Aorta (tissue), 5 donors: ENCODE results near the gene FSCN2. TPM values are rescaled to one million over a fixed set of nuclear protein-coding genes. Genes with fewer than 3 reads are reported as not detected.

ENCODE experiments used
- ATAC-seq: fragments of 200-7000 bp; cut with Tn5 transposase; one replicate; pipeline ENCODE4 v1.9.1; 2022; ENCODE audit warnings: moderate library complexity; ENCODE audit not compliant: low FRiP score
- DNase-seq, 2 donors: peaks; one replicate each; pipeline ENCODE4 v3.0.0-alpha.2; 2020
- H3K27ac ChIP-seq, 2 donors: one replicate each; pipeline ENCODE4 v1.5.1; 2013; ENCODE audit warnings: low read length in 2 of 2, mild to moderate bottlenecking in 2 of 2, moderate library complexity in 2 of 2, control low read depth in 1 of 2, inconsistent platforms in 1 of 2, low read depth in 1 of 2
- H3K27me3 ChIP-seq, 2 donors: one replicate each; pipeline ENCODE4 v1.6.1; 2013; ENCODE audit warnings: control low read depth in 1 of 2, low read length in 1 of 2, mild to moderate bottlenecking in 1 of 2, moderate library complexity in 1 of 2; ENCODE audit not compliant: insufficient read depth in 2 of 2, control insufficient read depth in 1 of 2
- H3K36me3 ChIP-seq, 2 donors: one replicate each; pipeline ENCODE4 v1.6.1; 2013; ENCODE audit warnings: control low read depth in 1 of 2, low read length in 1 of 2, mild to moderate bottlenecking in 1 of 2; ENCODE audit not compliant: insufficient read depth in 2 of 2, control insufficient read depth in 1 of 2
- H3K4me1 ChIP-seq, 2 donors: one replicate each; pipeline ENCODE4 v1.6.1; 2013; ENCODE audit warnings: low read length in 2 of 2, control low read depth in 1 of 2, mild to moderate bottlenecking in 1 of 2, moderate library complexity in 1 of 2; ENCODE audit not compliant: insufficient read depth in 2 of 2, control insufficient read depth in 1 of 2
- H3K4me3 ChIP-seq, 2 donors: one replicate each; pipeline ENCODE4 v1.5.1; 2013; ENCODE audit warnings: low read length in 2 of 2, control low read depth in 1 of 2, mild to moderate bottlenecking in 1 of 2
- H3K9me3 ChIP-seq: one replicate; pipeline ENCODE4 v1.6.1; 2013; ENCODE audit warnings: mild to moderate bottlenecking, low read length; ENCODE audit not compliant: control insufficient read depth
- WGBS, 2 donors: extraction: QIAGEN DNeasy Blood & Tissue Kit; methylation state at CpG; one replicate each; pipeline ENCODE4 v1.1.7; 2013; 5-methylcytosine and 5-hydroxymethylcytosine counted together
- intact Hi-C, 2 donors: fragments of 100-400 bp; cut with DNase I; formaldehyde crosslinking; loops; one replicate each; pipeline versions ENCODE4 v1.14.2 to v1.15.0; 2022
- polyA plus RNA-seq, 2 donors: library from polyadenylated mRNA; stranded (reverse); fragments of 200-250 nt; gene quantifications; one replicate each; pipeline ENCODE4 v1.2.3, GENCODE V29; 2013
- total RNA-seq, 2 donors: library from RNA; stranded (reverse); fragmentation: NEBNext Ultra II Directional; extraction: Animal tissue kit (Norgen Biotek cat#: 25700); gene quantifications; one replicate each; pipeline ENCODE4 v1.2.1, GENCODE V29; 2021
- donor health status: healthy with polysubstance abuse.
- donor health status: Bipolar disorder and iron deficiency.
- donor health status: DM: no; HTN: no; CAD: no.
- donor health status: DM: no; HTN: no; CAD: no.
- donor health status: DM: yes; HTN: yes; CAD: no.

Gene FSCN2
- total and polyA plus RNA-seq, 4 donors, result 1.0 to 3.1 (median 2.2) TPM

DNA sequence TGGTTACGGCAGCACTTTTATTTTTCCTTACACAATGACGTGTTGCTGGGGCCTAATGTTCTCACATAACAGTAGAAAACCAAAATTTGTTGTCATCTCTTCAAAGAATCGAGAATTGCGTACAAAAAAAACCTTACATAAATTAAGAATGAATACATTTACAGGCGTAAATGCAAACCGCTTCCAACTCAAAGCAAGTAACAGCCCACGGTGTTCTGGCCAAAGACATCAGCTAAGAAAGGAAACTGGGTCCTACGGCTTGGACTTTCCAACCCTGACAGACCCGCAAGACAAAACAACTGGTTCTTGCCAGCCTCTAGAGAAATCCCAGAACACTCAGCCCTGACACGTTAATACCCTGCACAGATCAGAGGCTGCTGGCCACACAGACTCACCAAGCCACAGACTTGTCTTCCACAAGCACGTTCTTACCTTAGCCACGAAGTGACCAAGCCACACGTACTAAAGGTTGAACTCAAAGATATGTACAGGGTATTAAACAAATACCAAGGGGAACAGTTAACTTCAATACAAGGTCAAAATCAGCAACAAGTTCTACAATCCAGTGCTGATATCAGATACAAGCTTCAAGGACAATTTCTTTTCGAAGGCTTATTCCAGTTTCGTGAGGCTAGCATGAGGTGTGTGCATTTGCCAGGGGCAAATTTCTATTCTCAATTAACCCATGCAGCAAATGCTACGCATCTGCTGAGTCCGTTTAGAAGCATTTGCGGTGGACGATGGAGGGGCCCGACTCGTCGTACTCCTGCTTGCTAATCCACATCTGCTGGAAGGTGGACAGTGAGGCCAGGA lies 18.0 kb upstream of the FSCN2 start:
- ATAC-seq, result no peak
- no peak overlapping the region for H3K27ac ChIP-seq
- intact Hi-C loops, result loop anchor here in 1 of 2 donors (2.0 kb wide), 1 partner anchor 113 kb away; no protein-coding TSS in a partner anchor

GRCh38 chr17:81510785-81511553 lies 17.2 kb upstream of the FSCN2 start:
- peaks cover 0 to 19% of the 10 kb centered on the region in 2 donors for H3K36me3 ChIP-seq
- 0% methylated on average over 48 of the region's 48 CpGs for WGBS, 2 donors
- intact Hi-C loops, result loop anchor here (1.0 to 2.0 kb wide), 2 partner anchors 114 kb away; no protein-coding TSS in a partner anchor
- ATAC-seq, result no peak
- no peaks in the 10 kb centered on the region for H3K4me1 ChIP-seq
- H3K27me3 ChIP-seq, result peaks cover 0 to 2% of the 10 kb centered on the region in 2 donors
- H3K4me3 ChIP-seq, result peak overlapping the region; percentile 95 to 97
- no peaks in the 10 kb centered on the region for H3K9me3 ChIP-seq
- peak overlapping the region in 1 of 2 donors; percentile 1 for H3K27ac ChIP-seq
- peak in 1 of 2 donors; percentile 82 for DNase-seq

More for the DNA sequence above, 18.0 kb upstream of the FSCN2 start:
- DNase-seq, result no peak
- Histone ChIP-seq H3K36me3 (peaks cover 0 to 19% of the 10 kb centered on the region in 2 donors), H3K9me3 (no peaks in the 10 kb centered on the region), H3K4me3 (peak overlapping the region; percentile 95 to 97), H3K27me3 (peaks cover 0 to 2% of the 10 kb centered on the region in 2 donors), H3K4me1 (no peaks in the 10 kb centered on the region)
- 1% methylated on average over 22 of the region's 22 CpGs for WGBS, 2 donors

DNA sequence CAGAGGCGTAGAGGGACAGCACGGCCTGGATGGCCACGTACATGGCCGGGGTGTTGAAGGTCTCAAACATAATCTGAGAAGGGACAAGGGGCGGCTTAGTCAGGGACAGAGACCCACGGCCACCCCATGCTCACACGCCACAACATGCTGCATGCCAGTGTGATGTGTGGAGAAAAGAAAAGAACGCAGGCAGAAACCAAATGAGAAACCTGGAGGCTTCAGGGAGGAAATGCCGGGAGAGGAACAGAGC lies 16.7 kb upstream of the FSCN2 start:
- ATAC-seq (no peak), DNase-seq (no peak)
- WGBS, 2 donors, result 0% methylated on average over 9 of the region's 9 CpGs
- Histone ChIP-seq H3K36me3 (peaks cover 0 to 19% of the 10 kb centered on the region in 2 donors), H3K4me3 (peak overlapping the region; percentile 95 to 97), H3K27me3 (peaks cover 0 to 2% of the 10 kb centered on the region in 2 donors), H3K9me3 (no peaks in the 10 kb centered on the region), H3K27ac (peak overlapping the region in 1 of 2 donors; percentile 1), H3K4me1 (no peaks in the 10 kb centered on the region)
- intact Hi-C loops, result loop anchor here (1.0 to 2.0 kb wide), 2 partner anchors 114 to 115 kb away; no protein-coding TSS in a partner anchor

DNA sequence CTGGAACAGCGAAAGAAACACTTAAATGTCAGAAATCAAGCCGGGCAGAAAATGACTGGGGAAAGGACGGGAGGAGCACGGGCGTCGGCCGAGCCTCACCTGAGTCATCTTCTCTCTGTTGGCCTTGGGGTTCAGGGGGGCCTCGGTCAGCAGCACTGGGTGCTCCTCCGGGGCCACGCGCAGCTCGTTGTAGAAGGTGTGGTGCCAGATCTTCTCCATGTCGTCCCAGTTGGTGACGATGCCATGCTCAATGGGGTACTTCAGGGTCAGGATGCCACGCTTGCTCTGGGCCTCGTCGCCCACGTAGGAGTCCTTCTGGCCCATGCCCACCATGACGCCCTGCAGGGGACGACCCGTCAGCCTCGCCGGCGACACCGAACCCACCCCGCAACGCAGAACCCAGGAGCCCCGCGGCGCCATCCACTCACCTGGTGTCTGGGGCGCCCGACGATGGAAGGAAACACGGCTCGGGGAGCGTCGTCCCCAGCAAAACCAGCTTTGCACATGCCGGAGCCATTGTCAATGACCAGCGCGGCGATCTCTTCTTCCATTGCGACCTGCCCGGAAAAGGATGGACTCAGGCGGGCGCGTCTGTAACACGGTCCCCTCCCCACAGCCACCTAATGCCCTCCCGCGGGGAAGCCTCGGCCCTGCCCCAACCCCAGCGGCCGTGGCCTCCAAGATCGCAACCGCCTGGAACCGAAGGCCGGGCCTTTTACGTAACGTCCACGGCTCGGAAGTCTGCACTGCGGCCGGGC lies 16.2 kb upstream of the FSCN2 start:
- 0% methylated on average over 59 to 62 of the region's 62 CpGs for WGBS, 2 donors
- Histone ChIP-seq H3K36me3 (peaks cover 0 to 19% of the 10 kb centered on the region in 2 donors), H3K4me1 (no peaks in the 10 kb centered on the region), H3K27me3 (peaks cover 0 to 2% of the 10 kb centered on the region in 2 donors), H3K4me3 (peak overlapping the region; percentile 95 to 97), H3K9me3 (no peaks in the 10 kb centered on the region), H3K27ac (peak overlapping the region; percentile 58 to 78)
- ATAC-seq (no peak), DNase-seq (peak in 1 of 2 donors; percentile 82)
- intact Hi-C loops, result loop anchor here (1.0 to 2.0 kb wide), 2 partner anchors 115 kb away; no protein-coding TSS in a partner anchor

DNA sequence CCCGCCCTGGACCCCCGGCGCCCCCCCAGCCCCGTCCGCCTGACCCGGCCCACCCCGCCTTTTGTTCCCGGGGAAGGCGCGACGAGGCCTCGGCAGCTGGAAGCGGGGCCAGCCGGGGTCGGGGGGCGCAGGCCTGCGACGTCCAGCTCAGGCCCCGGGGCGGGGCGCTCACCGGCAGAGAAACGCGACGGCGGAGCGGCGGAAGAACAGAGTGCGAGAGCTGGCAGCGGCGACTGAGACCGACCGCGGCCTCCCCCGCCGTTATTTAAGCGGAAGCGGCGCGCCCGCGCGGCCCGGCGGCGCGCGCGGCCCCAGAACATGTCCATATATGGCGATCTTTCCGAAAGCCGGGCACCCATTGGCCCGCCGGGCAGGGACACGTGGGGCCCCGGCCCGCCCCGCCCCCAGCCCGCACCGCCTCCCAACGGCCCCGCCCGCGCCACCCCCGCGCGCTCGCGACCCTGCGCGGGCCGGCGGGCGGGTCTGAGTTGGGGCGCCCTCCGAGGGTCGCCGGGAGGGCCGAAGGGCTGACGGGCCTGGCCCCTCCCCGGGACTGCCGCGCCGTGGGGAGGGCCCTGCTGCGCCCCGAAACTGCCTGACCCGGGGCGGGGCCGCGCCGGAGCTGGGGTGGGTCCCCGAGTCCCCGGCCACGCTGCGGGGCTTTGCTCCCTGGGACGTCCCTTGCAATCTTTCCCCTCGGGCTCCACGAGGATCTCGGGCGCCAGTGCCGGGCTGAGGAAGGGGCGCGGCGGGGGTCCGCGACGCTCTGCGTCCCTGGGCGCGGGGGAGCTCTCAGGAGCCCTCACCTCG lies 15.4 kb upstream of the FSCN2 start, which contains the start of gene ACTG1:
ACTG1 (minus strand) TSS at position 238 of the 810 bp plus-strand sequence. CDS start 445 bp downstream, outside the sequence.
- ATAC-seq, result peak; percentile 81
- 0 to 1% methylated on average over 77 to 111 of the region's 111 CpGs for WGBS, 2 donors
- Histone ChIP-seq H3K36me3 (peaks cover 0 to 19% of the 10 kb centered on the region in 2 donors), H3K27me3 (peaks cover 0 to 2% of the 10 kb centered on the region in 2 donors), H3K4me1 (no peaks in the 10 kb centered on the region), H3K4me3 (peak within 1 kb of the TSS; percentile 95 to 97), H3K9me3 (no peaks in the 10 kb centered on the region), H3K27ac (peak within 1 kb of the TSS; percentile 97 to 100)
- intact Hi-C loops, result no loop called here
- peak; percentile 96 for DNase-seq

- H3K4me1 ChIP-seq, result peaks cover 0 to 1% of the 10 kb centered on the region in 2 donors
- WGBS, 2 donors, result 0% methylated on average over 22 to 23 of the region's 23 CpGs
These were observed 14.8 kb upstream of the FSCN2 start for GRCh38 chr17:81513372-81513752.

DNA sequence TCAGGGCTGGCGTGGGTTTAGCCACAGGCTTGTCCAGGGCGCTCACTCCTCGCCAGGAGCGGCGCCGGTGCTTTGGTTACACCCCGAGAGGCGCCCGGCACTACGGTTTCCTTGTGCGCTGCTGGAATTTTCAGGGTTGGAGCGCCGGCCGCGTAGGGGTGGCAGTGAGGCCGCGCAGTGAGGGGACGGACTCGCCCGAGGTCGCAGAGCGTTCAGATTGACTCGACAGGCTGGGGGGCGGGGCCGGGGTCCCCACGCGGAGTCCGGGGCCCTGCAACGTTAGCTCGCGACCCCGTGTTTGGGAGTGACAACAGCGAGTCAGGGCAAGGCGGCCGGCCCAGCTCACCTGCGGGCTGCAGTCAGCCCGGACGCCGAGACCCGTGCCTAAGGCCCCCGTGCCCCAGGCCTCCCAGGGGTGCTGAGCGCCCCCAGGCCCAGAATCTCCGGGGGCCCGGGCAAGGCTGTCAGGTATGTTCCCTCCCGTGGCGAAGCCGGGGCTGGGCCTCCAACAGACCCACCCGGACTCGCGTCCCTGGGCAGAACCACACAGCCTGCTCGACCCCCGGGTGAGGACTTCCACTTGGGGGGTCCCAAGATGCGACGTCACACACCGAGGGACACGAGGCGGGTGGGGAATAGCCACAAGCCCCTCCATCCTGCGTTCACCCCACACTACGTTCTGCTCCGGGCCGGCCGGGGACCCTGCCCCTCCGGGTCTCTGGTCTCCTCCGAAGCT lies 14.3 kb upstream of the FSCN2 start:
- Histone ChIP-seq H3K27ac (peak overlapping the region; percentile 97 to 100), H3K27me3 (peaks cover 0 to 2% of the 10 kb centered on the region in 2 donors), H3K9me3 (no peaks in the 10 kb centered on the region), H3K4me1 (peaks cover 0 to 1% of the 10 kb centered on the region in 2 donors), H3K36me3 (peaks cover 0 to 17% of the 10 kb centered on the region in 2 donors), H3K4me3 (peak overlapping the region; percentile 72 to 93)
- ATAC-seq (peak; percentile 51), DNase-seq (peak; percentile 81 to 91)
- intact Hi-C loops, result no loop called here
- 0 to 1% methylated on average over 49 to 64 of the region's 64 CpGs for WGBS, 2 donors

More at GRCh38 chr17:81513372-81513752, 14.8 kb upstream of the FSCN2 start:
- H3K36me3 ChIP-seq, result peaks cover 0 to 19% of the 10 kb centered on the region in 2 donors
- DNase-seq (peak; percentile 81 to 86), ATAC-seq (peak; percentile 28)
- peak overlapping the region; percentile 72 to 93 for H3K4me3 ChIP-seq
- no peaks in the 10 kb centered on the region for H3K9me3 ChIP-seq
- intact Hi-C loops, result no loop called here
- peaks cover 0 to 2% of the 10 kb centered on the region in 2 donors for H3K27me3 ChIP-seq
- peak overlapping the region; percentile 97 to 100 for H3K27ac ChIP-seq
